ENCODE results near the gene GPR37L1.
"Not testable (repeated sequence)": the region's sequence is repeated elsewhere in the genome, so short reads cannot be mapped to it uniquely, and the experiment has no call there.

Gene GPR37L1

GRCh38 chr1:202171292-202172014, 48.7 kb downstream of the GPR37L1 start:
- Mint-ChIP-seq H3K36me3 (ENCODE audit: low read depth) (no peaks in the 10 kb centered on the region), H3K4me1 (ENCODE audit: low read depth) (no peaks in the 10 kb centered on the region), H3K27ac (no peak overlapping the region), H3K9me3 (no peaks in the 10 kb centered on the region), H3K4me3 (no peak overlapping the region), H3K27me3 (peaks cover 13% of the 10 kb centered on the region)
- intact Hi-C loops (cut with micrococcal nuclease) = no loop called here

GRCh38 chr1:202172015-202172355, 49.3 kb downstream of the GPR37L1 start:
- H3K27ac Mint-ChIP-seq = no peak overlapping the region
- intact Hi-C loops (cut with micrococcal nuclease) = no loop called here
- peaks cover 13% of the 10 kb centered on the region for H3K27me3 Mint-ChIP-seq
- no peaks in the 10 kb centered on the region for H3K4me1 Mint-ChIP-seq (ENCODE audit: low read depth)
- no peaks in the 10 kb centered on the region for H3K36me3 Mint-ChIP-seq (ENCODE audit: low read depth)
- no peaks in the 10 kb centered on the region for H3K9me3 Mint-ChIP-seq
- H3K4me3 Mint-ChIP-seq = no peak overlapping the region

- Mint-ChIP-seq H3K27me3 (peaks cover 1% of the 10 kb centered on the region), H3K36me3 (ENCODE audit: low read depth) (no peaks in the 10 kb centered on the region), H3K4me1 (ENCODE audit: low read depth) (no peaks in the 10 kb centered on the region), H3K27ac (no peak overlapping the region), H3K9me3 (no peaks in the 10 kb centered on the region), H3K4me3 (no peak overlapping the region)
- intact Hi-C loops (cut with micrococcal nuclease) = no loop called here
Observed at GRCh38 chr1:202173993-202174392, 51.3 kb downstream of the GPR37L1 start.

- peaks cover 7% of the 10 kb centered on the region for H3K27me3 Mint-ChIP-seq
- no peak overlapping the region for H3K27ac Mint-ChIP-seq
- intact Hi-C loops (cut with micrococcal nuclease) = no loop called here
- no peaks in the 10 kb centered on the region for H3K9me3 Mint-ChIP-seq
- H3K36me3 Mint-ChIP-seq (ENCODE audit: low read depth) = no peaks in the 10 kb centered on the region
- no peak overlapping the region for H3K4me3 Mint-ChIP-seq
- no peaks in the 10 kb centered on the region for H3K4me1 Mint-ChIP-seq (ENCODE audit: low read depth)
Observed at GRCh38 chr1:202176949-202177927, 54.5 kb downstream of the GPR37L1 start.

- Mint-ChIP-seq H3K36me3 (ENCODE audit: low read depth) (no peaks in the 10 kb centered on the region), H3K27ac (no peak overlapping the region), H3K4me3 (no peak overlapping the region), H3K4me1 (ENCODE audit: low read depth) (peaks cover 5% of the 10 kb centered on the region), H3K27me3 (peaks cover 20% of the 10 kb centered on the region), H3K9me3 (no peaks in the 10 kb centered on the region)
- intact Hi-C loops (cut with micrococcal nuclease) = no loop called here
Observed at GRCh38 chr1:202179828-202180750, 57.4 kb downstream of the GPR37L1 start.

- H3K27ac Mint-ChIP-seq; H3K4me3 Mint-ChIP-seq; intact Hi-C loops (cut with micrococcal nuclease); H3K9me3 Mint-ChIP-seq; H3K4me1 Mint-ChIP-seq (ENCODE audit: low read depth); H3K36me3 Mint-ChIP-seq (ENCODE audit: low read depth): not testable (repeated sequence)
- peaks cover 25% of the 10 kb centered on the region for H3K27me3 Mint-ChIP-seq
Observed at GRCh38 chr1:202180751-202181139, 58.0 kb downstream of the GPR37L1 start.

- intact Hi-C loops (cut with micrococcal nuclease) = no loop called here
- no peaks in the 10 kb centered on the region for H3K36me3 Mint-ChIP-seq (ENCODE audit: low read depth)
- H3K27me3 Mint-ChIP-seq = peaks cover 31% of the 10 kb centered on the region
- H3K27ac Mint-ChIP-seq = no peak overlapping the region
- peaks cover 5% of the 10 kb centered on the region for H3K4me1 Mint-ChIP-seq (ENCODE audit: low read depth)
- H3K4me3 Mint-ChIP-seq = no peak overlapping the region
- H3K9me3 Mint-ChIP-seq = no peaks in the 10 kb centered on the region
Observed at GRCh38 chr1:202181586-202181985, 58.9 kb downstream of the GPR37L1 start.

DNA sequence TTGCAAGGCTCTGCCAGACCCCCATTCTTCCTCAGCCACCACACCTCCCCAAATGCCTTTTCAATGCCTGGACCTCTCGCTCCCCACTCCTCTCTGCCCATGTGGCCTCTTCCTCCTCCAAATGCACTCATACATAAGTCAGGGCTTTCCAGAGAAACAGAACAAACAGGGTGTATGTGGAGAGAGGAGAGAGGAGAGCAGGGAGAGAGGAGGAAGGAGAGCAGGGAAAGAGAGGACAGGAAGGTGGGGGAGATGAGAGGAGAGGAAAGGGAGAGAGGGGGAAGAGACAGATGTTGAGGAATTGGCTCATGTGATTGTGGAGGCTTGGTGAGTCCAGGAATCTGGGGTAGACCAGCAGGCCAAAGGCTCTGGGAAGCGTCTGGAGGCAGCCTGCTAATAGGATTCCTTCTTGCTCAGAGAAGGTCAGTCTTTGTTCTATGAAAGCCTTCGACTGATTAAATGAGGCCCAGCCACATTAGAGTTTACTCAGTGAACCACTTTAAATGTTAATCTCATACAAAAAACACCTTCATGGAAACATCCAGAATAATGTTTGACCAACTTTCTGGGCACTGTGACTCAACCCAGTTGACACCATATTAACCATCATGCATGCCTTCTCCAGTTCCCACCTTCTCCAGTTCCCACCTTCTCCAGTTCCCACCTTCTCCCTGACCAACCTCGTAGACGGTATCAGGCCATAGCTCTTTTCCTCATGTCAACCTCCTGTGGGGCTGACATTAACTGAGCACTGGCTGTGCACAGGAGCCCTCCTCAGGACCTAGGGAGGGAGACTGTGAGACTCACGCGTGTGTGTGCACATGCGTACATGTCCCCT, 59.5 kb downstream of the GPR37L1 start:
- H3K4me3 Mint-ChIP-seq = no peak overlapping the region
- H3K27me3 Mint-ChIP-seq = peaks cover 35% of the 10 kb centered on the region
- no peak overlapping the region for H3K27ac Mint-ChIP-seq
- H3K36me3 Mint-ChIP-seq (ENCODE audit: low read depth) = no peaks in the 10 kb centered on the region
- intact Hi-C loops (cut with micrococcal nuclease) = no loop called here
- no peaks in the 10 kb centered on the region for H3K9me3 Mint-ChIP-seq
- H3K4me1 Mint-ChIP-seq (ENCODE audit: low read depth) = peaks cover 5% of the 10 kb centered on the region

Measured in dendritic cell treated with granulocyte-macrophage colony-stimulating factor and Interleukin-4, amounts not matched to agents 40 ng/mL and 50 ng/mL, for 4 days (primary cell).